Activated CD4-positive, alpha-beta T cell treated with anti-CD3 and anti-CD28 coated beads, Interleukin-2, amount 10 ng/mL, durations not matched to agents 24 days and 14 days (primary cell): Measurements from ENCODE around the gene UNK. TPM values are rescaled to one million over a fixed set of nuclear protein-coding genes. Genes with fewer than 3 reads are reported as not detected.
A peak's percentile ranks its signal among the peaks of the same experiment; 100 is the strongest.
"Not testable (repeated sequence)": the region's sequence is repeated elsewhere in the genome, so short reads cannot be mapped to it uniquely, and the experiment has no call there.

ENCODE experiments used
- DNase-seq: peaks from one replicate; pipeline ENCODE4 v3.0.0; 2022
- H3K27ac Mint-ChIP-seq: one replicate; pipeline ENCODE4 v1.8.0; 2022; ENCODE audit warnings: mild to moderate bottlenecking, mixed read lengths
- H3K27me3 Mint-ChIP-seq: one replicate; pipeline ENCODE4 v1.8.0; 2022; ENCODE audit warnings: mixed read lengths
- H3K36me3 Mint-ChIP-seq: one replicate; pipeline ENCODE4 v1.8.0; 2022; ENCODE audit warnings: low read depth, mild to moderate bottlenecking, mixed read lengths
- H3K4me1 Mint-ChIP-seq: one replicate; pipeline ENCODE4 v1.8.0; 2021; ENCODE audit warnings: mixed read lengths
- H3K4me3 Mint-ChIP-seq: one replicate; pipeline ENCODE4 v1.8.0; 2022; ENCODE audit warnings: mild to moderate bottlenecking, moderate library complexity, mixed read lengths
- H3K9me3 Mint-ChIP-seq: one replicate; pipeline ENCODE4 v1.8.0; 2021; ENCODE audit warnings: mixed read lengths
- intact Hi-C: fragments of 100-400 bp; cut with micrococcal nuclease; formaldehyde crosslinking; loops from one replicate; pipeline ENCODE4 v1.15.1; 2023
- total RNA-seq: library from RNA; stranded (reverse); gene quantifications from 2 replicates; pipeline ENCODE4 v1.2.3, GENCODE V29; 2022

UNK gene
- total RNA-seq, 1 donor from 2014 or later: 30.0 TPM

GRCh38 chr17:75758131-75758905 lies 26.3 kb upstream of the UNK start:
- intact Hi-C loops: no loop called here
- H3K4me1 Mint-ChIP-seq: peaks cover 9% of the 10 kb centered on the region
- no peak for DNase-seq
- no peak overlapping the region for H3K27ac Mint-ChIP-seq
- H3K4me3 Mint-ChIP-seq: no peak overlapping the region
- H3K9me3 Mint-ChIP-seq: no peaks in the 10 kb centered on the region
- H3K36me3 Mint-ChIP-seq: peaks cover 5% of the 10 kb centered on the region
- no peaks in the 10 kb centered on the region for H3K27me3 Mint-ChIP-seq

DNA sequence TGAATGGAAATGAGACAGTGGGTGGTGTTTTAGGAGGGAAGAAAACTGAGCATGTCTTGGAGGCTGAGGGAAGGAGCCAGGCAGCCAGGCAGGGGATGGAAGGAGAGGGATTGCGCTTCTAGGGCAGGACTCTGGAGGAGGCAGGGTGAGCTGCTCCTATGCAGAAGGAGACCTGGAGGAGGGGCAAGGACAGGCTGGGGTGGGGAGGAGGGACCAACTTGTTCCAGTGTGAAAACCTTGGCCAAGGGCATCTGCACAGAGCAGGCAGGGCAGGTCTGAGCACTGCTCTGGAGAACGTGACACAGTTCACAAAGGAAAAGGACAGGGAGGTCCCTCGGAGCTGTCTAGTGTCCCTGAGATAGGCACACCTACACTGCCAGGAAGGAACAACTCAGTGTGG lies 25.1 kb upstream of the UNK start:
- H3K27me3 Mint-ChIP-seq: no peaks in the 10 kb centered on the region
- intact Hi-C loops: no loop called here
- DNase-seq: no peak
- H3K9me3 Mint-ChIP-seq: no peaks in the 10 kb centered on the region
- H3K36me3 Mint-ChIP-seq: peaks cover 5% of the 10 kb centered on the region
- peaks cover 17% of the 10 kb centered on the region for H3K4me1 Mint-ChIP-seq
- H3K27ac Mint-ChIP-seq: no peak overlapping the region
- H3K4me3 Mint-ChIP-seq: no peak overlapping the region

DNA sequence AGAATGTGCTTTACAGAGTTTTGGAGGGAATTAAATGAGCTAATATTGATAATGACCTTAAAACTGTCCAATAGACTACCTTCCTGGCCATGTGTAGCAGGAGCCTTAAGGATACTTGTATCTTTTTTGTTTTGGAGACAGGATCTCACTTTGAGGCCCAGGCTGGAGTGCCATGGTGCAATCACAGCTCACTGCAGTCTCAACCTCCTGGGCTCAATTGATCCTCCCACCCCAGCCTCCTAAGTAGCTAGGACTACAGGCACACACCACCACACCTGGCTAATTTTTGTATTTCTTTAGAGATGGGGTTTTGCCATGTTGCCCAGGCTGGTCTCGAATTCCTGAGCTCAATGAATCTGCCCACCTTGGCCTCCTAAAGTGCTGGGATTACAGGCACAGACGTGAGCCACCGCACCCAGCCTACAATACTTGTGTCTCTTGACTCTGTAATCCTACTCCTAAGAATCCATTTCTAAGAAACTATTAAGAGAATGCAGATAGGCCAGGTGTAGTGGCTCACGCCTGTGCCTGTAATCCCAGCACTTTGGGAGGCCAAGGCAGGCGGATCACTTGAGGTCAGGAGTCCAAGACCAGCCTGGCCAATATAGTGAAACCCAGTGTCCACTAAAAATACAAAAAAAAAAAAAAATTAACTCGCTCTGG lies 24.5 kb upstream of the UNK start:
- H3K27me3 Mint-ChIP-seq, intact Hi-C loops, H3K27ac Mint-ChIP-seq, H3K9me3 Mint-ChIP-seq, H3K4me3 Mint-ChIP-seq, DNase-seq, H3K36me3 Mint-ChIP-seq: not testable (repeated sequence)
- peaks cover 12% of the 10 kb centered on the region for H3K4me1 Mint-ChIP-seq

DNA sequence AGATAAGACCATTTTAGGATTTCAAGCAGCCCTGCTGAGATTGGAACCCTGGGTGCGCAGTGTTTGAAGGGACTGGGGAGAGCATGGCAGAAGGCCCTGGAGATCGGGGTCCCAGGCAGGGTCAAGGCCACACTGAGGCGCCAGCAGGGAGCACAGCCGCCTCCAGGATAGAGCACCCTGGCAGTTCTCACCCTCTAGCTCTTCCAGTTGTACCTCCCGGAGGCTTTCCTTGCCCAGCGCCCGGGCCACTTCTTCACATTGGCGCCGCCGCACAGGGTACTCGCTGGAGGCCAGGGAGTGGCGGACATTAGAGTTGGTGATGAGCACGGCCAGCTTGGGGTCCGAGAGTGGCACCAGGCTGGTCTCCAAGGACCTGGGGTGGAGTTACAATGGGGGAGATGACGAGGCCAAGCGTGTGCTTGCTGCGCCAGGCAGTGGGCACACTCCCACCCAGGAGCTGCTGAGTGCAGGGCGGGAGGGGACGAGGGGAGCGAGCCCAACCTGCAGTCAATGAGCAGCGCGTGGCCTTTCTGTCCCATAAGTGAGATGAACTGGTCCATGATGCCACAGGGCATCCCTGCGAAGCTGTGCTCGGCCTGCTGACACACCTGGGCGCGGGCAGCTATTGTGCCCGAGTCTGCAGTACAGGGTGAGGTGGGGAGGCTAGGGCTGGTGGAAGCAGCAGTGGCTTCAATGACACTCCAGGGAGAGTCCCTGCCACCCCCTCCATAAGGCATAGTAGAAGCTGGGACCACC lies 21.9 kb upstream of the UNK start:
- H3K9me3 Mint-ChIP-seq: no peaks in the 10 kb centered on the region
- intact Hi-C loops: no loop called here
- no peaks in the 10 kb centered on the region for H3K27me3 Mint-ChIP-seq
- peaks cover 14% of the 10 kb centered on the region for H3K4me1 Mint-ChIP-seq
- peak overlapping the region; percentile 43 for H3K4me3 Mint-ChIP-seq
- H3K36me3 Mint-ChIP-seq: peaks cover 4% of the 10 kb centered on the region
- H3K27ac Mint-ChIP-seq: peak overlapping the region; percentile 62
- DNase-seq: no peak

DNA sequence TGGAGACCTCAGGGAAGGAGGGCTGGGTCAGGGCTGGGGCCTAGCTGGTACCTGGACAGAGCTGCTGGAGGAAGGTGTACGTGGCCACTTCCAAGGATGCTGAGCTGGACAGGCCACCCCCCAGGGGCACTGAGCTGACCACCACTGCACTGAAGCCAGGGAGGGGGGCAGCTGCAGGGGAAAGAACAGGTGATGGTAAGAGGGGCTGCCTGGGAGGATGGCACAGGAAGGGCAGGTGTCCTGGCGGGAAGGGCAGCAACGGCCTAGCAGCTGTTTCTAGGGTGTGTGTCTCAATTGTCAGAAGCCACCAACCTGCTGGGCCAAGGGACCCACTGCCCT lies 21.4 kb upstream of the UNK start:
- Mint-ChIP-seq H3K4me1 (peaks cover 14% of the 10 kb centered on the region), H3K9me3 (no peaks in the 10 kb centered on the region), H3K27me3 (no peaks in the 10 kb centered on the region), H3K36me3 (peaks cover 2% of the 10 kb centered on the region), H3K27ac (peak overlapping the region; percentile 62), H3K4me3 (peak overlapping the region; percentile 43)
- intact Hi-C loops: no loop called here
- no peak for DNase-seq

- DNase-seq: no peak
- peak overlapping the region; percentile 25 for H3K27ac Mint-ChIP-seq
- H3K27me3 Mint-ChIP-seq: no peaks in the 10 kb centered on the region
- H3K4me3 Mint-ChIP-seq: peak overlapping the region; percentile 88
- peaks cover 14% of the 10 kb centered on the region for H3K4me1 Mint-ChIP-seq
- H3K9me3 Mint-ChIP-seq: no peaks in the 10 kb centered on the region
- intact Hi-C loops: loop anchor here (2.0 kb wide), 1 partner anchor 15 kb away; a partner anchor contains a TSS
- peaks cover 2% of the 10 kb centered on the region for H3K36me3 Mint-ChIP-seq
Observed at GRCh38 chr17:75763613-75764416, 20.8 kb upstream of the UNK start.

- Mint-ChIP-seq H3K4me3 (peak overlapping the region; percentile 88), H3K27ac (peak overlapping the region; percentile 84), H3K9me3 (no peaks in the 10 kb centered on the region), H3K27me3 (no peaks in the 10 kb centered on the region), H3K36me3 (peaks cover 2% of the 10 kb centered on the region), H3K4me1 (peaks cover 14% of the 10 kb centered on the region)
- intact Hi-C loops: loop anchor here (2.0 kb wide), 1 partner anchor 14 kb away; a partner anchor contains a TSS
- no peak for DNase-seq
Observed at GRCh38 chr17:75764417-75764710, 20.2 kb upstream of the UNK start.

DNA sequence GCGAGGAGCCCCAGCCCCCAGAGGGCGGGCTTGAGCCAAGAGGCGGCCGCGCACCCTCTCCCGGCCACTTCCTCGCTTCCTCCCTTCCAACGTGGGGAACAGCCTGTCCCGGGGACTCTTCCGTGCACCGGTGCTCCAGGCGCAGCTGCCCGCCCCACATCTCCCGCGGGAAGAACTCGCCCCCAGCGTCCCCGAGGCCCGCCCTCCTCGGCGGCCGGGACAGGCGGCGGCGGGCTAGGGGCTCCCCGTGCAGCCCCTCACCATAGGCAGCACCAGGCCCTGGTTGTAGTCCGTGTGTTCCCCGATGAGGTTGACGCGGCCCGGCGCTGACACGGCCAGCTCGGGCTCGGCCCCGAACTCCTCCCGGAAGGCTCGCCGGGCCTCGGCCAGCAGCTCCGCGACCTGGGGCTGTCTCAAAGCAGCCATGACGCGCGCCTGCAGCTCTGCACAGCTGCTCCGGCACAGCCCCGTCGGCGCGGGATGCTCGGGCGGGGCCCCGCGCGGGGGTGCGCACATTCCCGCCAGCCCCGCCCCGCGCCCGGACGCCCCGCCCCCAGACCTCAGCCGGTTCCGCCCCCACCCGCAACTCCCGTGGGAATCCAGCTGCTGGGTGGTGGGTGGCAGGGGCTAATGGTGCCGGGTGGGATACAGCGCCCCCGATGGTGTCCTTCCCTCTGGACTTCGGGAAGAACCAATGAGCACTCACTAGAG lies 19.7 kb upstream of the UNK start, which contains the start of gene GALK1:
GALK1 (minus strand) TSS at position 482 of the 711 bp plus-strand sequence; CDS start at position 426, 56 bp downstream.
- H3K4me1 Mint-ChIP-seq: peaks cover 14% of the 10 kb centered on the region
- H3K27ac Mint-ChIP-seq: peak within 1 kb of the TSS; percentile 84
- intact Hi-C loops: loop anchor here (2.0 kb wide), 1 partner anchor 14 kb away; a partner anchor contains a TSS
- peak within 1 kb of the TSS; percentile 88 for H3K4me3 Mint-ChIP-seq
- H3K36me3 Mint-ChIP-seq: peaks cover 2% of the 10 kb centered on the region
- H3K9me3 Mint-ChIP-seq: no peaks in the 10 kb centered on the region
- peak; percentile 93 for DNase-seq
- no peaks in the 10 kb centered on the region for H3K27me3 Mint-ChIP-seq

- H3K4me1 Mint-ChIP-seq: peaks cover 14% of the 10 kb centered on the region
- peak overlapping the region; percentile 24 for H3K27ac Mint-ChIP-seq
- peaks cover 2% of the 10 kb centered on the region for H3K36me3 Mint-ChIP-seq
- H3K9me3 Mint-ChIP-seq: no peaks in the 10 kb centered on the region
- intact Hi-C loops: loop anchor here (2.0 kb wide), 1 partner anchor 13 kb away; a partner anchor contains a TSS
- no peak for DNase-seq
- no peaks in the 10 kb centered on the region for H3K27me3 Mint-ChIP-seq
- peak overlapping the region; percentile 57 for H3K4me3 Mint-ChIP-seq
Observed at GRCh38 chr17:75765981-75766380, 18.6 kb upstream of the UNK start.

DNA sequence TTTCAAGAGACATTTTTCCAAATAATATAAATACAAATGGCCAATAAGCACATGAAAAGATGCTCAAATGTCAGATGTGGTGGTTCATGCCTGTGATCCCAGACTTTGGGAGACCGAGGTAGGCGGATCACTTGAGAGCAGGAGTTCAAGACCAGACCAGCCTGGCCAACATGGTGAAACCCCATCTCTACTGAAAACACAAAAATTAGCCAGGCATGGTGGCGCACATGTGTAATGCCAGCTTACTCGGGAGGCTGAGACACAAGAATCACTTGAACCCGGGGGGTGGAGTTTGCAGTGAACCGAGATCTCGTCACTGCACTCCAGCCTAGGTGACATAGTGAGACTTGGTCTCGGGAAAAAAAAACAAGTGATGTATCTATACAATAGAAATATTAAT lies 16.7 kb upstream of the UNK start:
- Mint-ChIP-seq H3K4me3 (no peak overlapping the region), H3K36me3 (no peaks in the 10 kb centered on the region), H3K27me3 (no peaks in the 10 kb centered on the region), H3K4me1 (peaks cover 11% of the 10 kb centered on the region), H3K27ac (no peak overlapping the region), H3K9me3 (no peaks in the 10 kb centered on the region)
- intact Hi-C loops: no loop called here
- DNase-seq: no peak

- no peak for DNase-seq
- intact Hi-C loops: no loop called here
- peaks cover 2% of the 10 kb centered on the region for H3K4me1 Mint-ChIP-seq
- no peak overlapping the region for H3K4me3 Mint-ChIP-seq
- no peaks in the 10 kb centered on the region for H3K9me3 Mint-ChIP-seq
- H3K27me3 Mint-ChIP-seq: no peaks in the 10 kb centered on the region
- H3K36me3 Mint-ChIP-seq: no peaks in the 10 kb centered on the region
- H3K27ac Mint-ChIP-seq: no peak overlapping the region
Observed at GRCh38 chr17:75769536-75769935, 15.1 kb upstream of the UNK start.

- peaks cover 12% of the 10 kb centered on the region for H3K4me1 Mint-ChIP-seq
- H3K27me3 Mint-ChIP-seq: no peaks in the 10 kb centered on the region
- intact Hi-C loops: no loop called here
- peak; percentile 61 for DNase-seq
- H3K4me3 Mint-ChIP-seq: no peak overlapping the region
- no peaks in the 10 kb centered on the region for H3K9me3 Mint-ChIP-seq
- peaks cover 12% of the 10 kb centered on the region for H3K36me3 Mint-ChIP-seq
- H3K27ac Mint-ChIP-seq: no peak overlapping the region
Observed at GRCh38 chr17:75771334-75772281, 13.0 kb upstream of the UNK start.
